Nephron (organoid): ENCODE results near the gene NFATC2.

Source experiments
- H3K27ac Mint-ChIP-seq, 3 experiments: 2 replicates each; pipeline ENCODE4 v1.8.0; 2020; ENCODE audit warnings: mixed read lengths in 3 of 3, mild to moderate bottlenecking in 2 of 3, moderate library complexity in 1 of 3
- H3K27me3 Mint-ChIP-seq: 2 replicates; pipeline ENCODE4 v1.8.0; 2021; ENCODE audit warnings: low read depth, mild to moderate bottlenecking, moderate library complexity, mixed read lengths
- H3K36me3 Mint-ChIP-seq: 2 replicates; pipeline ENCODE4 v1.8.0; 2020; ENCODE audit warnings: low read depth, mixed read lengths
- H3K4me1 Mint-ChIP-seq: 2 replicates; pipeline ENCODE4 v1.8.0; 2020; ENCODE audit warnings: mixed read lengths
- H3K4me3 Mint-ChIP-seq, 3 experiments: 2 replicates each; pipeline ENCODE4 v1.8.0; 2020; ENCODE audit warnings: mild to moderate bottlenecking in 3 of 3, mixed read lengths in 3 of 3, moderate library complexity in 2 of 3
- H3K9me3 Mint-ChIP-seq: 2 replicates; pipeline ENCODE4 v1.8.0; 2020; ENCODE audit warnings: mixed read lengths
- CTCF ChIP-seq, 3 experiments: fragments of 200-600 bp; sonication (generic); IDR thresholded peaks; one replicate each; pipeline ENCODE4 v1.5.0; 2021; ENCODE audit warnings: antibody characterized with exemption in 3 of 3; ENCODE audit not compliant: unreplicated experiment in 3 of 3

Gene NFATC2

GRCh38 chr20:51356871-51357270 is 185.6 kb downstream of the NFATC2 start:
- Mint-ChIP-seq H3K27me3 (peaks cover 18% of the 10 kb centered on the region), H3K4me1 (no peaks in the 10 kb centered on the region), H3K4me3 (no peak overlapping the region), H3K9me3 (no peaks in the 10 kb centered on the region), H3K27ac (no peak overlapping the region), H3K36me3 (no peaks in the 10 kb centered on the region)
- no peak for TF ChIP-seq CTCF (IDR thresholded peaks at IDR 0.05; ENCODE audit: unreplicated experiment in 3 of 3)

GRCh38 chr20:51354769-51355319 is 187.7 kb downstream of the NFATC2 start:
- Mint-ChIP-seq H3K27me3 (peaks cover 18% of the 10 kb centered on the region), H3K36me3 (no peaks in the 10 kb centered on the region), H3K27ac (no peak overlapping the region), H3K9me3 (no peaks in the 10 kb centered on the region), H3K4me1 (peaks cover 8% of the 10 kb centered on the region), H3K4me3 (no peak overlapping the region)
- no peak for TF ChIP-seq CTCF (IDR thresholded peaks at IDR 0.05; ENCODE audit: unreplicated experiment in 3 of 3)

GRCh38 chr20:51354191-51354768 is 188.2 kb downstream of the NFATC2 start:
- Mint-ChIP-seq H3K4me3 (no peak overlapping the region), H3K27me3 (peaks cover 18% of the 10 kb centered on the region), H3K36me3 (no peaks in the 10 kb centered on the region), H3K4me1 (peaks cover 8% of the 10 kb centered on the region), H3K27ac (no peak overlapping the region), H3K9me3 (no peaks in the 10 kb centered on the region)
- TF ChIP-seq CTCF (IDR thresholded peaks at IDR 0.05; ENCODE audit: unreplicated experiment in 3 of 3) = no peak

GRCh38 chr20:51353491-51353890 is 189.0 kb downstream of the NFATC2 start:
- peaks cover 8% of the 10 kb centered on the region for H3K4me1 Mint-ChIP-seq
- no peaks in the 10 kb centered on the region for H3K9me3 Mint-ChIP-seq
- no peak overlapping the region for H3K27ac Mint-ChIP-seq

GRCh38 chr20:51352791-51353190 is 189.7 kb downstream of the NFATC2 start:
- Mint-ChIP-seq H3K27me3 (peaks cover 17% of the 10 kb centered on the region), H3K36me3 (no peaks in the 10 kb centered on the region), H3K27ac (no peak overlapping the region), H3K4me1 (peaks cover 8% of the 10 kb centered on the region), H3K9me3 (no peaks in the 10 kb centered on the region), H3K4me3 (no peak overlapping the region)
- TF ChIP-seq CTCF (IDR thresholded peaks at IDR 0.05; ENCODE audit: unreplicated experiment in 3 of 3) = no peak

More at GRCh38 chr20:51353491-51353890, 189.0 kb downstream of the NFATC2 start:
- Mint-ChIP-seq H3K4me3 (no peak overlapping the region), H3K36me3 (no peaks in the 10 kb centered on the region), H3K27me3 (peaks cover 17% of the 10 kb centered on the region)
- no peak for TF ChIP-seq CTCF (IDR thresholded peaks at IDR 0.05; ENCODE audit: unreplicated experiment in 3 of 3)
